Measurements from ENCODE around the gene SLC12A7.
"Not testable (repeated sequence)": the region's sequence is repeated elsewhere in the genome, so short reads cannot be mapped to it uniquely, and the experiment has no call there.

- not testable (repeated sequence) for TF ChIP-seq CTCF, POLR2A (IDR thresholded peaks at IDR 0.05)
Observed at GRCh38 chr5:1097988-1098385, 13.9 kb downstream of the SLC12A7 start.

Measured in heart left ventricle (tissue), 13 donors.